Neural cell (in vitro differentiated cells): ENCODE data around the gene TMEM208.

Source experiments
- EP300 ChIP-seq: fragments of 450-650 bp; conservative IDR thresholded peaks from 2 replicates; pipeline ENCODE4 v1.6.1; 2014; ENCODE audit warnings: antibody characterized with exemption, mild to moderate bottlenecking, moderate library complexity; ENCODE audit not compliant: poor library complexity, severe bottlenecking
- EZH2 ChIP-seq: fragments of 200-600, 300-800 bp; shearing (Covaris generic), sonication (generic); IDR thresholded peaks from 2 replicates; pipeline ENCODE4 v1.6.1; 2014; ENCODE audit warnings: antibody characterized with exemption, low read length, borderline replicate concordance, mild to moderate bottlenecking; ENCODE audit not compliant: insufficient read depth, poor library complexity, severe bottlenecking
- POLR2AphosphoS5 ChIP-seq: IDR thresholded peaks from 2 replicates; pipeline ENCODE4 v1.6.1; 2012
- TAF1 ChIP-seq: IDR thresholded peaks from 2 replicates; pipeline ENCODE4 v1.6.1; 2012; ENCODE audit warnings: low read depth
- TF ChIP-seq, protein P1 (sequence below): fragments of 450-650 bp; IDR thresholded peaks from 2 replicates; pipeline ENCODE4 v1.5.1; 2014; ENCODE audit warnings: antibody characterized with exemption, mild to moderate bottlenecking, moderate library complexity; ENCODE audit not compliant: poor library complexity, severe bottlenecking
- TF ChIP-seq, protein P2 (sequence below): IDR thresholded peaks from 2 replicates; pipeline ENCODE4 v1.6.1; 2012; ENCODE audit warnings: borderline replicate concordance

DNA sequence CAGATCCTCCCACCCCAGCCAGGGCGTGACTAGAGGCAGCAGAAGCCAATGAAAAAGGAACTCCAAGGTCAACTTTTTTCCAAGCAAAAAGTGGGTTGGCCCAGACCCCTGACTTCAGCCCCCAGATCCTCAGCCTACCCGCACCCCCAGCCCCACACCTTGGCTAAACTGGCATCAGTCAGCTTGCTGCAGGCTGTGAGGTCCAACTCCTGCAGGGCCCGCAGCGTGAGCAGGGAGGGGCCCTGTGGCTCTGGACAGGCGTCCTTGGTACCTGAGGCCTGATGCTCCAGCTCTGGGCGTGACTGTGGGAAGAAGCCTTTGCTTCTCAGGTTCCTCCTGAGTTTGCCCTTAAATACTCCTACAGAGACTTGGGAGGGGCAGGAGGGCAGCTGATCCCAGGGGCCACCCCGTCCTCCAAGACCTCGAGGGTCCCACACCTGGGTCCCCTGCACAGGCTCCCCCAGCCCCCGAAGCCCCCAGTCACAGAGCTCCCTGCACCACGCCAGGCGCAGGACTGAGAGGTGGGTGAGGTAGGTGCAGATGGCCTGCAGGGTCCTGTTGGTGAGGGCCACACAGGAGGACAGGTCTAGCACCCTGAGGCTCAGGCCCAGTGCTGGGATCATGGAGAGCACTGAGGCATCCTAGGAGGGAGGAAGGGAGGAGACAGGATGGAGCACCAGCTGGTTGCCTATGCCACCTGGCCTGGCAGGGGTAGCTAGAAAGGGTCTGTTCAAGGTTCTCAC, 18.6 kb upstream of the TMEM208 start:
- TF ChIP-seq, protein P1, sequence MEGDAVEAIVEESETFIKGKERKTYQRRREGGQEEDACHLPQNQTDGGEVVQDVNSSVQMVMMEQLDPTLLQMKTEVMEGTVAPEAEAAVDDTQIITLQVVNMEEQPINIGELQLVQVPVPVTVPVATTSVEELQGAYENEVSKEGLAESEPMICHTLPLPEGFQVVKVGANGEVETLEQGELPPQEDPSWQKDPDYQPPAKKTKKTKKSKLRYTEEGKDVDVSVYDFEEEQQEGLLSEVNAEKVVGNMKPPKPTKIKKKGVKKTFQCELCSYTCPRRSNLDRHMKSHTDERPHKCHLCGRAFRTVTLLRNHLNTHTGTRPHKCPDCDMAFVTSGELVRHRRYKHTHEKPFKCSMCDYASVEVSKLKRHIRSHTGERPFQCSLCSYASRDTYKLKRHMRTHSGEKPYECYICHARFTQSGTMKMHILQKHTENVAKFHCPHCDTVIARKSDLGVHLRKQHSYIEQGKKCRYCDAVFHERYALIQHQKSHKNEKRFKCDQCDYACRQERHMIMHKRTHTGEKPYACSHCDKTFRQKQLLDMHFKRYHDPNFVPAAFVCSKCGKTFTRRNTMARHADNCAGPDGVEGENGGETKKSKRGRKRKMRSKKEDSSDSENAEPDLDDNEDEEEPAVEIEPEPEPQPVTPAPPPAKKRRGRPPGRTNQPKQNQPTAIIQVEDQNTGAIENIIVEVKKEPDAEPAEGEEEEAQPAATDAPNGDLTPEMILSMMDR, result no peak
- TF ChIP-seq EZH2 (no peak), POLR2AphosphoS5 (no peak), EP300 (no peak), TAF1 (no peak)
- TF ChIP-seq, protein P2, sequence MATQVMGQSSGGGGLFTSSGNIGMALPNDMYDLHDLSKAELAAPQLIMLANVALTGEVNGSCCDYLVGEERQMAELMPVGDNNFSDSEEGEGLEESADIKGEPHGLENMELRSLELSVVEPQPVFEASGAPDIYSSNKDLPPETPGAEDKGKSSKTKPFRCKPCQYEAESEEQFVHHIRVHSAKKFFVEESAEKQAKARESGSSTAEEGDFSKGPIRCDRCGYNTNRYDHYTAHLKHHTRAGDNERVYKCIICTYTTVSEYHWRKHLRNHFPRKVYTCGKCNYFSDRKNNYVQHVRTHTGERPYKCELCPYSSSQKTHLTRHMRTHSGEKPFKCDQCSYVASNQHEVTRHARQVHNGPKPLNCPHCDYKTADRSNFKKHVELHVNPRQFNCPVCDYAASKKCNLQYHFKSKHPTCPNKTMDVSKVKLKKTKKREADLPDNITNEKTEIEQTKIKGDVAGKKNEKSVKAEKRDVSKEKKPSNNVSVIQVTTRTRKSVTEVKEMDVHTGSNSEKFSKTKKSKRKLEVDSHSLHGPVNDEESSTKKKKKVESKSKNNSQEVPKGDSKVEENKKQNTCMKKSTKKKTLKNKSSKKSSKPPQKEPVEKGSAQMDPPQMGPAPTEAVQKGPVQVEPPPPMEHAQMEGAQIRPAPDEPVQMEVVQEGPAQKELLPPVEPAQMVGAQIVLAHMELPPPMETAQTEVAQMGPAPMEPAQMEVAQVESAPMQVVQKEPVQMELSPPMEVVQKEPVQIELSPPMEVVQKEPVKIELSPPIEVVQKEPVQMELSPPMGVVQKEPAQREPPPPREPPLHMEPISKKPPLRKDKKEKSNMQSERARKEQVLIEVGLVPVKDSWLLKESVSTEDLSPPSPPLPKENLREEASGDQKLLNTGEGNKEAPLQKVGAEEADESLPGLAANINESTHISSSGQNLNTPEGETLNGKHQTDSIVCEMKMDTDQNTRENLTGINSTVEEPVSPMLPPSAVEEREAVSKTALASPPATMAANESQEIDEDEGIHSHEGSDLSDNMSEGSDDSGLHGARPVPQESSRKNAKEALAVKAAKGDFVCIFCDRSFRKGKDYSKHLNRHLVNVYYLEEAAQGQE, result no peak
